GM21528 (cell line): ENCODE results near the gene CDC42SE1.

Experiments used
- ATAC-seq: cut with Tn5 transposase; IDR thresholded peaks from one replicate; pipeline ENCODE4 v1.9.1; 2021; ENCODE audit warnings: mild to moderate bottlenecking, moderate library complexity; ENCODE audit not compliant: unreplicated experiment, low FRiP score

Gene CDC42SE1

DNA sequence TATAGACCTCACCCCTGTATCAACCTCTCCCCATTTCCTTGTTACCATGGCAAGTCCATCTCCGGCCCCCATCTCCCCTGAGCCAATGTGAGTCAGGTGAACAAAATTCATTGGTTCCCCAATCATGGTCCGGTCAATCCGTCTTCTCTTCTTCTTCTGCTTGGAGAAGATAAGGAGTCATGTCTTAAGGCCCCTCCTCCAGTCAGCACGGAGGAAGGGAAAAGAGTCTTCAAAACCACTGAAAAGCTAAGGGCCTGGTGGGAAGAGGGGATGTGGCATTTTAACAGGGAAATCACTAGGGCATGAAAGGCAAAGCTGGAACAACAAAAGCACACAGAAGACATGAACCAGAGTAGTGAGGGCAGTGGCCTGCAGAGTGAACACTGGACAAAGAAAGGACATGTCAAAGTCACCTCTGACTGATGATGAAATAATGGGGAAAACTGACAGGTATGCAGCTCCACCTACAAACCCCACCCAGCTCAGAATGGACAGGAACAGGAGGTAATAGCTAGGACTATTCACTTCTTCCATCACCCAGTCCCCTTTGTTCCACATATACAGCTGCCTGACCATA, 4.4 kb downstream of the CDC42SE1 start:
- no peak for ATAC-seq

DNA sequence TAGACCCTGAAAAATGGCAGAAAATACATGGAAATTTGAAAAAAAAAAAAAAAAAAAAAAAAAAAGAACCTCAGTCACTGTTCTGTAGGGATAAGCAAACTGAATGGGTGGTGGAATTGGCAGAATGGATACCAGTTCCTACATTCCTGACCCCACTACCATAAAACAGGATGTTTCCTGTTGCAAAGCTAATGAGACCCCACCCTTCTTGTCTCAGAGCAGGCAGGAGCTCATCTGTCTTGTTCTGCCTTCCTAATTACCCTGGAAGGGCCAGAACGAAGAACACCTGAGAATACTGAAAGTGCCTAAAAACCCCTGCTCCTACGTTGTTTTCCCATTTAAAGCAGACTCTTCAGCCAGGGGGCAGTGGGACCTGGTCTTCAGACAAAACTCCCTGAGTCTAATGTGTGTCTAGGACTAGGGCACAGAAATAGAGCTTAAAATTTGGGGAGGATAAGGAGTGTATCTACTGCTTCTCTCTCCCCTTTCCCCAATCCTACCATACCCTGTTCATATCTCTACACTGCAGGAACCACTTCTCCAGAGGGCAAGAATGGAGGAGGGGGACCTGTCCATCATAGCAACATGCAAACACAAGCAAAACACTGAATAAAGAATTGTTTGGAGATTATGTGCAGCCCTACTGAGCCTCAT, 7.9 kb downstream of the CDC42SE1 start:
- no peak for ATAC-seq

DNA sequence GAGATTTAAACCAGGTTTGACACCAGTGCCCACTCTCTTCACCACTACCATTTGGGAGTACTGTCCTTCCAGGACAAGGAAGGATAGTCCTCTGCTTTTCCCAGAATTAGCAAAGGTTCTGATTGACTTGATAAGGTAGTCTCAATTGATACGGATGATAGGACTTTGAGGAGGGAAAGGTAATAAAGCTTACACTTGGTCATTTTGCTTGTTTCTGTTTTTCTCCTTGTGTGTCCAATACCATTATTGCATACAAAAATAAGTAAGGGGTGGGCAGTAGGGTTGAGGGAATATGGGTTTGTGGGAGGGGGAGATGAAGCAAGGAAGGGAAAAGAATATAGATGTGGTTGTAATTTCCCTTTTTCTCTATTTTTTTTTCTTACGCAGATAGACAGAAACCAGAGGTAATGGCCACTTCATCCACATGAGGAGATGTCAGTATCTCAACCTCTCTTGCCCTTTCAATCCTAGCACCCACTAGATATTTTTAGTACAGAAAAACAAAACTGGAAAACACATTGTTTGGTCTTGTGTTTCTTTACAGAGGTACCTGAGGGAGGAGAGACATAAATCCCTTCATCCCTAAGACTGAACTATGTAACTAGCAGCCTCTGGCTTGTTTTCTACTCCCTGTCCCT, 9.3 kb downstream of the CDC42SE1 start:
- no peak for ATAC-seq

DNA sequence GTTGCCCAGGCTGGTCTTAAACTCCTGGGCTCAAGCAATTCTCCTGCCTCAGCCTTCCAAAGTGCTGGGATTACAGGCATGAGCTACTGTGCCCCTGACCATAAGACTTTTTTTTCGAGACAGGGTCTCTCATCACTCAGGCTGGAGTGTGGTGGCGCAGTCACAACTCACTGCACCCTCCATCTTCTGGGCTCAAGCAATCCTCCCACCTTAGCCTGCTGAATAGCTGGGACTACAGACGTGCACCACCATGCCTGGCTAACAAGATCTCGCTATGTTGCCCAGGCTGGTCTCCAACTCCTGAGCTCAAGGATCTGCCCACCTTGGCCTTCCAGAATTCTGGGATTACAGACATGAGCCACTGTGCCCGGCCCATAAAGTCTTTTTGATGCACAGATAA, 10.0 kb downstream of the CDC42SE1 start:
- ATAC-seq, result no peak

DNA sequence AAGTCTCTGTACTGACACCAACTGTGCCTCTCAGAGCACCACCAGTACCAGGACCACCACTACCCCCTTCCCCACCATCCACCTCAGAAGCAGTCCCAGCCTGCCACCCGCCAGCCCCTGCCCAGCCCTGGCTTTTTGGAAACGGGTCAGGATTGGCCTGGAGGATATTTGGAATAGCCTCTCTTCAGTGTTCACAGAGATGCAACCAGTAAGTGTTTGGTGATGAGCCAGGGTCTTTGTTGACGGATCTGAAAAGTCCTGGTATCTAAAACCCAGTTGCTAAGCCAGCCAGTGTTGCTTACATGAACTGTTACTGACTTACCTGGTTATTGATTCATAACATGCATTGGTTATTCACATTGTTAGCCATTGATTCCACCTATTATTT, 10.8 kb downstream of the CDC42SE1 start:
- ATAC-seq, result no peak

DNA sequence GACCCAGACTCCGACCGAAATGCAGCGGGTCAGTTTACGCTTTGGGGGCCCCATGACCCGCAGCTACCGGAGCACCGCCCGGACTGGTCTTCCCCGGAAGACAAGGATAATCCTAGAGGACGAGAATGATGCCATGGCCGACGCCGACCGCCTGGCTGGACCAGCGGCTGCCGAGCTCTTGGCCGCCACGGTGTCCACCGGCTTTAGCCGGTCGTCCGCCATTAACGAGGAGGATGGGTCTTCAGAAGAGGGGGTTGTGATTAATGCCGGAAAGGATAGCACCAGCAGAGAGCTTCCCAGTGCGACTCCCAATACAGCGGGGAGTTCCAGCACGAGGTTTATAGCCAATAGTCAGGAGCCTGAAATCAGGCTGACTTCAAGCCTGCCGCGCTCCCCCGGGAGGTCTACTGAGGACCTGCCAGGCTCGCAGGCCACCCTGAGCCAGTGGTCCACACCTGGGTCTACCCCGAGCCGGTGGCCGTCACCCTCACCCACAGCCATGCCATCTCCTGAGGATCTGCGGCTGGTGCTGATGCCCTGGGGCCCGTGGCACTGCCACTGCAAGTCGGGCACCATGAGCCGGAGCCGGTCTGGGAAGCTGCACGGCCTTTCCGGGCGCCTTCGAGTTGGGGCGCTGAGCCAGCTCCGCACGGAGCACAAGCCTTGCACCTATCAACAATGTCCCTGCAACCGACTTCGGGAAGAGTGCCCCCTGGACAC, 11.3 kb downstream of the CDC42SE1 start:
- ATAC-seq, result no peak

DNA sequence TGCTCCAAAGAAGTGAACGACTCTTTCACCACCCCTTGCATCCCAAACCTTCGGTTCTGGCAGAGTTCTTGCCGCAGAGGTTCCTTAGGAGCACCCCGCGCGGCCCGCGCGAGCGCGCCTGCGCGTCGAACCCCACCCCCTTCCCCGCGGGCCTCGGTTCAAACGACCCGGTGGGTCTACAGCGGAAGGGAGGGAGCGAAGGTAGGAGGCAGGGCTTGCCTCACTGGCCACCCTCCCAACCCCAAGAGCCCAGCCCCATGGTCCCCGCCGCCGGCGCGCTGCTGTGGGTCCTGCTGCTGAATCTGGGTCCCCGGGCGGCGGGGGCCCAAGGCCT, 11.9 kb downstream of the CDC42SE1 start, which contains the start of gene C1orf56:
Gene C1orf56 (plus strand): TSS at position 161 of the 334 bp plus-strand sequence. CDS start 97 bp downstream, at position 258.
- ATAC-seq, result no peak

DNA sequence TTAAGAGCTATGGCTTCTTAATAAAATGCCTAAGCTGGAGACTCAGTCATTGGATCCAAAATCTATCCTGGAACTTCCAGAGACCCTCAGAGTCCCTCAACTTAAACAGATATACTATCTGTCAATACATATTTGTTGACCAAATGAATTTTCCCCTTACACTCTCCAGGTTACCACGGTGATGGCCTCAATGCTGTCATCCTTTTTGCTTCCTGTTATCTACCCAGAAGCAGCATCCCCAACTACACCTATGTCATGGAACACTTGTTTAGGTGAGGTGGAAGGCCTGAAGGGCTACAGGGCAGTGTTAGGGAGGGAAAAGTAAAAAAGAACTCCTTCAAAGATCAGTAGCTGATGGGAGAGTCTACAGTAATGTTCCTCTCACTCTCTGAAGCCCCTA, 16.3 kb downstream of the CDC42SE1 start:
- ATAC-seq, result no peak

DNA sequence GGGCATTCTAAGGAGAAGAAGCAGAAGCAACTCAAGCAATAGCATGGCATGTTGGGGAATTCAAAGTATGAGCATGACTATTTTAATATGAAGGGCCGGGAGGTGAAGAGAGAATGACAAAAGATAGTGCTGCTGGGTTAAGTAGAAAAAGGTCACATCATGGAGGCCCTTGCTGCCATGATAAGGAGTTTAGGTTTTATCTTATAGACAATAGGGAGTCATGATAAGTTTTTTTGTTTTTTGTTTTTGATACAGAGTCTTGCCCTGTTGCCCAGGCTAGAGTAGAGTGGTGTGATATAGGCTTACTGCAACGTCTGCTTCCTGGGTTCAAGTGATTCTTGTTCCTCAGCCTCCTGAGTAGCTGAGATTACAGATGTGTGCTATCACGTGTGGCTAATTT, 19.9 kb downstream of the CDC42SE1 start:
- no peak for ATAC-seq

DNA sequence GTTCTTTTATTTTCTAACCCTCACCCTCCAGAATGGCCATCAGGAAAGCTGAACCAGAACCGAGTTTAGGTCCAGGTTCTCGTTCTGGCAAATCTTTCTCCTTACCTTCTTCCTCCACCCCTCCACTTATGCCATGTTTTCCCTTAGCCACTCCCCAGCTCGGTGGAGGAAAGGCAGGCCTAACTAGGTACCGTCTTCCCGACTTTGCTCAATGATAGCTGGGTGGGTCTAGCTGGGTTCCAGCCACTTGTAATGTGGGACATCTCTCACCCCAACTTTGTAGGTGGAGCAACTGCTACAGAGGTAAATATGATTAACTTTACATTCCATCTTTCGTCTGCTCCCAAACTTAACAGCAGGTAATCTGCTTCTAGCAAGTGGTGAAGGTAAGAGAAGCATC, 22.4 kb downstream of the CDC42SE1 start:
- no peak for ATAC-seq

DNA sequence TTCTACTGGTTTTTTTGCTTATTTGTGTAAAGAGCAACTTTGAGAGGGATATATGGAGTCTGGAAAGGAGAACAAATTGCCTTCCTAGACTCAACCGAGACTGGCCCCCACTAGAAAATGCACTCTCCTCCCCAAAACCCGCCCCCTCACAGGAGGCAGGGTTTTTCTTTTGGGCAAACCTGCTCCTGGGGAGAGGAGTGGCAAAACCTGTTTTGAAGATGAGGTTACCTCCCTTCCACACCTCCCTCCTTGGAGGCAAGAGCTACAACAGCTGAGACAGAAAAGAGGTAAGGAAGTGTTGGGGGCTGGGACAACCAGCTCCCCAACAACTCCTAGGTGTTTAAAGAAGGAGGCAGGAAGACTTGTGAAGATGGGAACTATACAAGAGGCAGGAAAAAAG, 23.1 kb downstream of the CDC42SE1 start, which contains the start of gene BNIPL:
Gene BNIPL (plus strand): TSS at position 231 of the 400 bp plus-strand sequence. CDS start 140 bp downstream, at position 371.
- no peak for ATAC-seq

DNA sequence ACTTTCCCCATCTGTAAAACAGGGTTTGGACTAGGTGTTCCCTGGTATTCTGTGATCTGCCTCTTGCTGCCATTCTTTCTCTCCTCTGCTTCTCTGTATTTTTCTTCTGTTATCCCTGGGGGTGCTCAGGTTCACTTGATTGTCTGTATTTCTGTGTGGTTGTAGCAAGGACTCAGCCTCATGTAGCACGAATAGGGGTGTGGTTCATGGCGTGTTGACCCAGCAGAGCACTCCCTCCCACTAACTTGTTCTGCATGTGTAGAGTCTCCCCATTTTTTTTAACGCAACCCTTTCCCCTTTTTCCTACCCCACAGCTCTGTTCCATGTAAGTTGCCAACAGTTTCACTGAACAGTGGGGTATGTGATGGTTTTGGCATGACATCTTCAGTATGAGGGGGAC, 24.3 kb downstream of the CDC42SE1 start:
- no peak for ATAC-seq

DNA sequence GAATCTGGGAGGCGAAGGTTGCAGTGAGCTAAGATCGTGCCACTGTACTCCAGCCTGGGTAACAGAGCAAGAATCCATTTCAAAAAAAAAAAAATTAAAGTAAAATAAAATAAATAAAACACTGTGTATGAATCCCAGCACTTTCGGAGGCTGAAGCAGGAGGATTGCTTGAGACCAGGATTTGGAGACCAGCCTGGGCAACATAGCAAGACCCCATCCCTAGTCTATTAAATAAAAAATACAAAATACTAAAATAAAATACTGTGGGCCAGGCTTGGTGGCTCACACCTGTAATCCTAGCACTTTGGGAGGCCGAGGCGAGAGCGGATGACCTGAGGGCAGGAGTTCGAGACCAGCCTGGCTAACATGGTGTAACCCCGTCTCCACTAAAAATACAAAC, 27.3 kb downstream of the CDC42SE1 start:
- ATAC-seq, result no peak

DNA sequence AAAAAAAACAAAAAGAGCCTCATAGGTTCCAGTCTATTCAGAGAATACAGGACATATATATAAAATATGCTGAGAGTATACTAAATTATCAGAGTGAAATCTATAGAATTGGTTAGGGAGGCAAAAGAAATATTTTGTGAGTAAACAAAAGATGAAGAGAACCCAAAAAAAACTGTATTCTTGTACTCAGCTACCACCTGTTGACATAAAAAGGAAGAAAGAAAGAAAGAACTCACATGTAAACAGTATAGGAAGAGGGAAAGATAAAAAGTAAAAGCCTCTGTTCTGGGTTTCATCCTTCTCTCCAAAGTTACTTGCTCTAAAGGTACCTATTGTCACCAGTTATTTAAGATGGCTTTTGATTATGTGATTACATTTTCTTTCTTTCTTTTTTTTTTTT, 33.0 kb downstream of the CDC42SE1 start:
- no peak for ATAC-seq

DNA sequence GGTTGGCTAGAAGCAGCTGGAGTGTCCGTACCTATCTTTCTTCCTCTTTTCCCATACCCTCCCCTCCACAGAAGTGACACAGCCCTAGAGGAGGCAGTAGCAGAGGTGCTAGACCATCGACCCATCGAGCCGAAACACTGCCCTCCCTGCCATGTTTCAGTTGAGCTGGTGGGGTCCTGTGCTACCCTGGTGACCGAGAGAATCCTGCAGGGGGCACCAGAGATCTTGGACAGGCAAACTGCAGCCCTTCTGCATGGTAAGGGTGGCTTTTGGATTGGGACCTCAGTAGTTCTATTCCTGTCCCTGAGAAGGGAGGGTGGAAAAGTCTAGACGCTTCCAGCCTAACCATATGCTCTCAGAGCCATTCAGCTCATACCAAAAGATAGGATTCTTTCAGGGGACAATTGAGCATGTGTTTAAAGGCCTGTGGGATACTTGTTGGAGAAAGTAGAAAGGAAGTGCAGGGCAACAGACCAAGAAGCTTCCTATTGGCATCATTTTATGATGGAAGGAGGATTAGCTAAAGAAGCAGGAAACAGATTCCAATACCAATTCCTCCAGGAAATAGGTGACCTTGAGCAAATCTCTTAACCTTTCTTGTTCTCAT, 34.8 kb downstream of the CDC42SE1 start:
- no peak for ATAC-seq

DNA sequence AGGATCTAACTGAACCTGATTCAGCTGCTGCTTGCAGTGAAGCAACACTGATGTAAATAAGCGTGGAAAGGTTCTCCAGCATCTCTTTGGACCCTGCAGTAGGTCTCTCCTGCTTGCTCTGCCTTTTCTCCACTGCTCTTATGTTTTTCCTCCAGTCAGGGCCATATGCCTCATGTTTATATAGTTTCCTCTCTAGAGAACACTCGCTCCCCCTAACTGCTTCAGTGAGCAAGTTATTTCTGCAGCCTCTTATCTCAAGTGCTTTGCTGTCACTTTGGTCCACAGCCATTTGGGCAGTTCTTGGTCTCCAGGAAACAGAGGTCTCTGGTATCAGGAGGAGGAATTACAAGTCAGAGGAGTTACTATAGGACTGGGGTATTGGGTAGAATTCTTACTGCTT, 45.9 kb downstream of the CDC42SE1 start:
- no peak for ATAC-seq

DNA sequence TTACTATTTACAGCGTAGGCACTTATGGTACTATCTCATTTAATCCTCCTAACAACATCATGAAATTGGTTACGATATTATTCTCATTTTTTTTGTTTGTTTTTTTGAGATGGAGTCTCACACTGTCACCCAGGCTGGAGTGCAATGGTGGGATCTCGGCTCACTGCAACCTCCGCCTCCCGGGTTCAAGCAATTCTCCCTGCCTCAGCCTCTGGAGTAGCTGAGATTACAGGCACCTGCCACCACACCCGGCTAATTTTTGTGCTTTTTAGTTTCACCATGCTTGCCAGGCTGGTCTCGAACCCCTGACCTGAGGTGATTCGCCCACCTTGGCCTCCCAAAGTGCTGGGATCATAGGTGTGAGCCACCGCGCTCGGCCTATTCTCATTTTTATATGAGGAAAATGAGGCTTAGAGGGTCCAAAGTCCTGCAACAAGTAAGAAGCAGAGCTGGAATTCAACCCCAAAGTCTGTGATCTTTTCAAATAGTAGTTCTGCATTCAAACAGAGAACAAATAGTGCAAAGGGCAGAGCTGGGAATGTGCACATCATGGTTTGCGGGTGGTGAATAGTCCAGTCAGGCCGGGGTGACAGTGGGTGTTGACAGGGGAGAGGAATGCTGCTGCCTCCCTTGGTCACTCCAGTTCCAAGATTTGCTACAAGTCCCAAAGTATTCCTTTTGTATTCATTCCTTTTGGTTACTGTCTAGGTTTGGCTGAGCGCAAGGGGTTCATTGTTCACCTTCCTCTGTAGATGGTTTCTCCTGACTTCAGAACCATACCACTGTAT, 46.5 kb downstream of the CDC42SE1 start:
- no peak for ATAC-seq

DNA sequence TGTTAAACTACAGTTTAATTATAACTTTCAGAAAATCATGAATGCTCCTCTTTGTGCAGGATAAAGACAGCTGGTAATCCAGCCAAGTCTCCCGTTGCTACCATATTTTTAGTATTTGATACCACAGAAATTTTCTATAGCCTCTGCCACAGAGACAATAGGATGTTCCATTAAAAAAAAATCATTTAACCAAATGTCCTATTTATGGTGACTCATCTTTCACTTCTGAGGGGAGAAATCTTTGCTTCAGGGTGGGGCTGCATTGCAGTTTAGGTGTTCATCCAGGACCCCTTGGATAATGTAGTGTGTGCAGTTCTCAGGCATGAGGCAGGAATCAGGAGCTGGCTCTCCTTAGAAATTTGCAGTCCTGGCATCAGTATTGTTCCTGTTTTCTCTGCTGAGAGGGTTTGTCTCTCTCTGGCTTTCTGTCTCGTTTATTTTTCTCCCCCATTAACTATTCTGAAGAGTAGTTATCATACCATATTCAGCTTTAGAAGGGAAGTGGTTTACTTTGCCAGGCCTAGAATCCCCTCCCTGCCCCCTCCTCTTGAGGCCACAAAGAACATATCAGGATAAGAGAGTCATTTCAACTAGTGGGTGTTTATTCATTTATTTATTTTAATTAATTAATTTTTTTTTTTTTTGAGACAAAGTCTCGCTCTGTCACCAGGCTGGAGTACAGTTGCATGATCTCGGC, 48.1 kb downstream of the CDC42SE1 start:
- ATAC-seq, result no peak

DNA sequence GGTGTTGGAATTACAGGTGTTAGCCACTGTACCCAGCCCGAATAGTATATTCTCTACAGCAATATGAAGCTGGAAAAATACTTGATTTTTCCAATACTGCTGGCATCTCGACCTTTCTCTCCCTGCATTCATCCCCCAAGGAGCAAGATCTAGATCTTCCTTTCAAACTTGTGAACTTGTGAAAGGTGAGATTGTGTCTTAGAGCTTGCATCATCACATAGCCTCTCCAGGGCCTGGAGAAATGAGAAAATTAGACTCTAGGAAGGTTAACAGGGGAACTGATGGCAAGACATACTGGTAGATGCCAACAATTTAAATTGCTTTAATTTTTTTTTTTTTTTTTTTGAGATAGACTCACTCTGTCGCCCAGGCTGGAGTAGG, 49.1 kb downstream of the CDC42SE1 start:
- no peak for ATAC-seq
